HEK293T (cell line): ENCODE data around the gene LRRC27.

Experiments
- LEF1 ChIP-seq: fragments of 450-650 bp; IDR thresholded peaks from 2 replicates; pipeline ENCODE4 v1.6.1; 2017; ENCODE audit warnings: mild to moderate bottlenecking, borderline replicate concordance
- SP1 ChIP-seq: fragments of 450-650 bp; IDR thresholded peaks from 2 replicates; pipeline ENCODE4 v1.6.1; 2017
- SUZ12 ChIP-seq: fragments of 450-650 bp; IDR thresholded peaks from 2 replicates; pipeline ENCODE4 v1.6.1; 2016; ENCODE audit warnings: mild to moderate bottlenecking

- no peak for TF ChIP-seq LEF1
- TF ChIP-seq SUZ12 = no peak
- TF ChIP-seq SP1 = no peak
Observed at GRCh38 chr10:132363376-132363775, 31.4 kb downstream of the LRRC27 start.
